GM12875 (cell line): ENCODE data around the gene LRCH3.

Source experiments
- H3K4me3 ChIP-seq: one replicate; pipeline ENCODE4 v1.5.1; 2011; ENCODE audit warnings: low read depth, low read length, control low read depth
- CTCF ChIP-seq: IDR thresholded peaks from 2 replicates; pipeline ENCODE4 v1.5.1; 2011; ENCODE audit warnings: low read depth, mild to moderate bottlenecking, control low read depth, inconsistent platforms, low read length, moderate library complexity, borderline replicate concordance; ENCODE audit not compliant: insufficient read depth

Gene LRCH3

GRCh38 chr3:197833930-197834715, 43.1 kb downstream of the LRCH3 start:
- no peak overlapping the region for H3K4me3 ChIP-seq
- TF ChIP-seq CTCF = no peak

- no peak for TF ChIP-seq CTCF
- no peak overlapping the region for H3K4me3 ChIP-seq
Observed at GRCh38 chr3:197835509-197835908, 44.5 kb downstream of the LRCH3 start.

GRCh38 chr3:197836244-197836643, 45.2 kb downstream of the LRCH3 start:
- TF ChIP-seq CTCF = no peak
- no peak overlapping the region for H3K4me3 ChIP-seq

GRCh38 chr3:197837282-197837681, 46.2 kb downstream of the LRCH3 start:
- no peak overlapping the region for H3K4me3 ChIP-seq
- no peak for TF ChIP-seq CTCF

GRCh38 chr3:197841789-197842188, 50.7 kb downstream of the LRCH3 start:
- no peak overlapping the region for H3K4me3 ChIP-seq
- TF ChIP-seq CTCF = no peak

- TF ChIP-seq CTCF = no peak
- H3K4me3 ChIP-seq = no peak overlapping the region
Observed at GRCh38 chr3:197846491-197846890, 55.4 kb downstream of the LRCH3 start.

GRCh38 chr3:197847866-197848401, 56.9 kb downstream of the LRCH3 start:
- TF ChIP-seq CTCF = no peak
- peak overlapping the region; percentile 21 for H3K4me3 ChIP-seq
